ENCODE results near the gene PITPNM1. TPM values are rescaled to one million over a fixed set of nuclear protein-coding genes. Genes with fewer than 3 reads are reported as not detected.
A peak's percentile ranks its signal among the peaks of the same experiment; 100 is the strongest.

The PITPNM1 gene
- total RNA-seq, 2 experiments from 2014 or later: 139 to 143 TPM

- Mint-ChIP-seq H3K27ac (no peak within 1 kb of the TSS), H3K4me1 (ENCODE audit: low read depth) (peaks cover 20% of the 10 kb centered on the region), H3K27me3 (no peaks in the 10 kb centered on the region), H3K9me3 (no peaks in the 10 kb centered on the region), H3K4me3 (no peak within 1 kb of the TSS), H3K36me3 (no peaks in the 10 kb centered on the region)
- ChIA-PET POLR2A (interaction anchor here (1.0 to 1.1 kb wide), 2 partner anchors 13 to 32 kb away, joined by 3 read pairs; no protein-coding TSS in a partner anchor), CTCF (no interaction called here)
- intact Hi-C loops (cut with micrococcal nuclease): no loop called here
- DNase-seq: no peak
Measured at GRCh38 chr11:67452141-67452952, 52.8 kb downstream of the PITPNM1 start, which contains the start of gene GPR152. TSS of gene GPR152 (minus strand) at chr11:67452729. CDS start at chr11:67452724, 5 bp downstream.

- H3K4me3 Mint-ChIP-seq: no peak overlapping the region
- intact Hi-C loops (cut with micrococcal nuclease): no loop called here
- H3K36me3 Mint-ChIP-seq: no peaks in the 10 kb centered on the region
- H3K27ac Mint-ChIP-seq: no peak overlapping the region
- CTCF ChIA-PET: no interaction called here
- no peaks in the 10 kb centered on the region for H3K27me3 Mint-ChIP-seq
- DNase-seq: no peak
- POLR2A ChIA-PET: interaction anchor here (1.0 to 2.4 kb wide), 3 partner anchors 13 to 32 kb away, joined by 3 to 8 read pairs (median 3); partner anchors contain the start of gene PTPRCAP
- peaks cover 28% of the 10 kb centered on the region for H3K4me1 Mint-ChIP-seq (ENCODE audit: low read depth)
- H3K9me3 Mint-ChIP-seq: no peaks in the 10 kb centered on the region
Measured at GRCh38 chr11:67451658-67451976, 53.5 kb downstream of the PITPNM1 start.

- Mint-ChIP-seq H3K9me3 (no peaks in the 10 kb centered on the region), H3K27ac (no peak overlapping the region), H3K27me3 (no peaks in the 10 kb centered on the region), H3K36me3 (no peaks in the 10 kb centered on the region), H3K4me3 (no peak overlapping the region), H3K4me1 (ENCODE audit: low read depth) (peaks cover 33% of the 10 kb centered on the region)
- ChIA-PET POLR2A (interaction anchor here (1.1 to 2.4 kb wide), 3 partner anchors 14 to 49 kb away, joined by 3 to 8 read pairs (median 3); partner anchors contain the start of genes PPP1CA and PTPRCAP), CTCF (no interaction called here)
- intact Hi-C loops (cut with micrococcal nuclease): no loop called here
- no peak for DNase-seq
Measured at GRCh38 chr11:67450796-67451657, 54.1 kb downstream of the PITPNM1 start.

- CTCF ChIA-PET: interaction anchor here (0.6 kb wide), 1 partner anchor 12 kb away, joined by 3 read pairs; the partner anchor contains the start of gene PTPRCAP
- Mint-ChIP-seq H3K9me3 (no peaks in the 10 kb centered on the region), H3K4me1 (ENCODE audit: low read depth) (peaks cover 50% of the 10 kb centered on the region), H3K36me3 (no peaks in the 10 kb centered on the region), H3K4me3 (no peak overlapping the region), H3K27me3 (no peaks in the 10 kb centered on the region), H3K27ac (no peak overlapping the region)
- no peak for DNase-seq
- POLR2A ChIA-PET: interaction anchor here (0.6 to 2.4 kb wide), 4 partner anchors 12 to 114 kb away, joined by 3 to 8 read pairs (median 4); partner anchors contain the start of genes PPP1CA, PTPRCAP and RPS6KB2
- intact Hi-C loops (cut with micrococcal nuclease): no loop called here
Measured at GRCh38 chr11:67449116-67449844, 55.9 kb downstream of the PITPNM1 start.

- no peaks in the 10 kb centered on the region for H3K27me3 Mint-ChIP-seq
- intact Hi-C loops (cut with micrococcal nuclease): no loop called here
- H3K4me1 Mint-ChIP-seq (ENCODE audit: low read depth): peaks cover 54% of the 10 kb centered on the region
- H3K36me3 Mint-ChIP-seq: no peaks in the 10 kb centered on the region
- CTCF ChIA-PET: no interaction called here
- POLR2A ChIA-PET: interaction anchor here (1.3 kb wide), 1 partner anchor 11 kb away, joined by 7 read pairs; the partner anchor contains the start of gene PTPRCAP
- no peak for DNase-seq
- H3K4me3 Mint-ChIP-seq: no peak overlapping the region
- no peaks in the 10 kb centered on the region for H3K9me3 Mint-ChIP-seq
- H3K27ac Mint-ChIP-seq: no peak overlapping the region
Measured at GRCh38 chr11:67448220-67448609, 56.9 kb downstream of the PITPNM1 start.

GRCh38 chr11:67445515-67445914 lies 59.6 kb downstream of the PITPNM1 start:
- Mint-ChIP-seq H3K4me3 (peak overlapping the region; percentile 77), H3K9me3 (no peaks in the 10 kb centered on the region), H3K4me1 (ENCODE audit: low read depth) (peaks cover 71% of the 10 kb centered on the region), H3K27ac (peak overlapping the region; percentile 79), H3K36me3 (no peaks in the 10 kb centered on the region), H3K27me3 (no peaks in the 10 kb centered on the region)
- no peak for DNase-seq
- CTCF ChIA-PET: interaction anchor here (0.6 to 1.1 kb wide), 2 partner anchors 44 to 55 kb away, joined by 3 read pairs; partner anchors contain the start of gene PPP1CA
- POLR2A ChIA-PET: interaction anchor here (0.6 to 1.0 kb wide), 2 partner anchors 9 to 15 kb away, joined by 3 to 4 read pairs; no protein-coding TSS in a partner anchor
- intact Hi-C loops (cut with micrococcal nuclease): no loop called here

- CTCF ChIA-PET: interaction anchor here (0.8 kb wide), 1 partner anchor 26 kb away, joined by 3 read pairs; the partner anchor contains the start of gene TMEM134
- peaks cover 20% of the 10 kb centered on the region for H3K36me3 Mint-ChIP-seq
- DNase-seq: no peak
- H3K4me3 Mint-ChIP-seq: peak overlapping the region; percentile 59
- H3K27ac Mint-ChIP-seq: peak overlapping the region; percentile 51
- intact Hi-C loops (cut with micrococcal nuclease): no loop called here
- peaks cover 69% of the 10 kb centered on the region for H3K4me1 Mint-ChIP-seq (ENCODE audit: low read depth)
- H3K27me3 Mint-ChIP-seq: no peaks in the 10 kb centered on the region
- H3K9me3 Mint-ChIP-seq: no peaks in the 10 kb centered on the region
- POLR2A ChIA-PET: interaction anchor here (0.8 to 1.0 kb wide), 2 partner anchors 22 to 43 kb away, joined by 3 read pairs; no protein-coding TSS in a partner anchor
Measured at GRCh38 chr11:67442504-67443404, 62.4 kb downstream of the PITPNM1 start.

Small RNA genes within 50 kb of the gene (microRNA-seq; reads per million reads assigned to microRNA genes)
- 2.4 reads per million for gene MIR6752 (ENCODE audit: borderline microRNAs expressed, borderline number of aligned reads, borderline replicate concordance)

Other genes starting within 250 kb of the PITPNM1 start
- gene GRK2, start 238.9 kb downstream of the PITPNM1 start, total RNA-seq: 100 to 1,000 TPM; 273 to 279 TPM
- 10 to 100 TPM; 85.9 to 89.4 TPM for gene ANKRD13D, start 216.1 kb downstream of the PITPNM1 start, total RNA-seq
- gene SSH3, start 201.8 kb downstream of the PITPNM1 start, total RNA-seq: 10 to 100 TPM; 14.9 to 19.4 TPM
- gene POLD4, start 151.8 kb downstream of the PITPNM1 start, total RNA-seq: 10 to 100 TPM; 62.0 to 67.4 TPM
- gene CLCF1, start 131.8 kb downstream of the PITPNM1 start, total RNA-seq: under 1 TPM; 0.39 to 0.45 TPM
- gene RAD9A, start 113.4 kb downstream of the PITPNM1 start, total RNA-seq: 10 to 100 TPM; 31.0 to 39.1 TPM
- 100 to 1,000 TPM; 261 to 267 TPM for gene PPP1CA, start 103.5 kb downstream of the PITPNM1 start, total RNA-seq
- gene TBC1D10C, start 101.3 kb downstream of the PITPNM1 start, total RNA-seq: 100 to 1,000 TPM; 123 to 126 TPM
- 1 to 10 TPM; 2.3 to 3.3 TPM for gene CARNS1, start 89.7 kb downstream of the PITPNM1 start, total RNA-seq
- gene RPS6KB2, start 76.9 kb downstream of the PITPNM1 start, total RNA-seq: 10 to 100 TPM; 57.4 to 57.5 TPM
- 10 to 100 TPM; 93.5 to 97.4 TPM for gene PTPRCAP, start 67.7 kb downstream of the PITPNM1 start, total RNA-seq
- gene CORO1B, start 61.9 kb downstream of the PITPNM1 start, total RNA-seq: 100 to 1,000 TPM; 345 to 358 TPM
- gene GPR152, start 52.6 kb downstream of the PITPNM1 start, total RNA-seq: not detected
- 1 to 10 TPM; 1.0 to 1.2 TPM for gene CABP4, start 50.0 kb downstream of the PITPNM1 start, total RNA-seq
- 10 to 100 TPM; 68.2 to 75.2 TPM for gene TMEM134, start 36.1 kb downstream of the PITPNM1 start, total RNA-seq
- gene AIP, start 22.3 kb downstream of the PITPNM1 start, total RNA-seq: 100 to 1,000 TPM; 160 to 169 TPM
- 10 to 100 TPM; 82.7 to 84.7 TPM for gene CDK2AP2, start 2.8 kb upstream of the PITPNM1 start, total RNA-seq
- gene CABP2, start 18.1 kb upstream of the PITPNM1 start, total RNA-seq: not detected
- gene GSTP1, start 78.4 kb upstream of the PITPNM1 start, total RNA-seq: 100 to 1,000 TPM; 361 to 362 TPM
- gene NDUFV1, start 101.6 kb upstream of the PITPNM1 start, total RNA-seq: 100 to 1,000 TPM; 279 to 287 TPM
- 10 to 100 TPM; 23.3 to 24.3 TPM for gene NUDT8, start 124.6 kb upstream of the PITPNM1 start, total RNA-seq
- not detected for gene TBX10, start 134.4 kb upstream of the PITPNM1 start, total RNA-seq
- under 1 TPM; 0.29 to 0.33 TPM for gene ACY3, start 145.4 kb upstream of the PITPNM1 start, total RNA-seq
- not detected for gene ALDH3B2, start 169.3 kb upstream of the PITPNM1 start, total RNA-seq